GM12878 (cell line): Measurements from ENCODE around the gene BBS5. TPM values are rescaled to one million over a fixed set of nuclear protein-coding genes. Genes with fewer than 3 reads are reported as not detected.

Source experiments
- ATAC-seq: fragments of 200-7000 bp; cut with Tn5 transposase; 3 replicates; pipeline ENCODE4 v1.9.1; 2020; ENCODE audit warnings: mild to moderate bottlenecking, moderate library complexity
- BruUV-seq: library from RNA; stranded (reverse); fragments of 400-500 nt; replicated peaks from 2 replicates; lab custom pipeline; 2021; lab: Mats Ljungman, UMichigan
- CTCF ChIA-PET: fragments of 300-600 bp; sonication (Branson Sonifier 250); formaldehyde crosslinking; extraction: SDS; loops from one replicate; lab custom pipeline; 2021; ENCODE audit warnings: inconsistent platforms; lab: Yijun Ruan, JAX
- POLR2A ChIA-PET: fragments of 350-600 bp; formaldehyde crosslinking; extraction: SDS; loops from one replicate; lab custom pipeline; 2021; ENCODE audit warnings: inconsistent platforms; lab: Charles Lee
- RAD21 ChIA-PET: fragments of 300-600 bp; sonication (Branson Sonifier 250); formaldehyde crosslinking; loops from one replicate; lab custom pipeline; 2023; ENCODE audit warnings: antibody characterized with exemption; ENCODE audit not compliant: unreplicated experiment; lab: Charles Lee
- SMC1A ChIA-PET: fragments of 300-600 bp; sonication (Branson Sonifier 250); formaldehyde crosslinking; loops from one replicate; lab custom pipeline; 2023; ENCODE audit not compliant: unreplicated experiment, uncharacterized antibody; lab: Charles Lee
- DNase-seq: peaks from one replicate; pipeline ENCODE4 v3.0.0-alpha.2; 2011; ENCODE audit warnings: low read depth, low spot score
- FAIRE-seq: peaks from 3 replicates; lab custom pipeline; 2011; peaks lifted over from hg19 to GRCh38; lab: Jason Lieb, UNC
- H2AFZ ChIP-seq: 2 replicates; pipeline ENCODE4 v1.6.0; 2011; ENCODE audit warnings: low read depth, low read length, control low read depth; ENCODE audit not compliant: control insufficient read depth
- H3K27ac ChIP-seq: 2 replicates; pipeline ENCODE4 v1.5.1; 2011; ENCODE audit warnings: control low read depth; ENCODE audit not compliant: control insufficient read depth, insufficient read depth
- H3K27me3 ChIP-seq, 2 experiments: replicated peaks in 1 of 2; 2 replicates each; pipeline versions ENCODE4 v1.6.0 to v1.6.1; 2011; ENCODE audit warnings: low read length in 1 of 2; ENCODE audit not compliant: control insufficient read depth in 2 of 2, insufficient read depth in 2 of 2
- H3K36me3 ChIP-seq, 2 experiments: 2 replicates each; pipeline ENCODE4 v1.5.1; 2011; ENCODE audit warnings: low read length in 1 of 2; ENCODE audit not compliant: control insufficient read depth in 2 of 2, insufficient read depth in 2 of 2
- H3K4me1 ChIP-seq: 2 replicates; pipeline ENCODE4 v1.6.1; 2011; ENCODE audit warnings: mild to moderate bottlenecking, low read length, moderate library complexity, mixed read lengths; ENCODE audit not compliant: control insufficient read depth, insufficient read depth
- H3K4me2 ChIP-seq: 2 replicates; pipeline ENCODE4 v1.6.0; 2011; ENCODE audit warnings: control low read depth; ENCODE audit not compliant: control insufficient read depth, insufficient read depth
- H3K4me3 ChIP-seq: fragments of 200-600 bp; sonication (generic); 2 replicates; pipeline ENCODE4 v1.5.1; 2016
- H3K79me2 ChIP-seq: 2 replicates; pipeline ENCODE4 v1.6.0; 2011; ENCODE audit warnings: low read length; ENCODE audit not compliant: control insufficient read depth, insufficient read depth
- H3K9ac ChIP-seq: 2 replicates; pipeline ENCODE4 v1.8.0; 2011; ENCODE audit warnings: low read length, control low read depth, mixed read lengths; ENCODE audit not compliant: control insufficient read depth, insufficient read depth
- H3K9me3 ChIP-seq: replicated peaks from 3 replicates; pipeline ENCODE4 v1.5.1; 2011; ENCODE audit warnings: mild to moderate bottlenecking, low read length; ENCODE audit not compliant: control insufficient read depth, insufficient read depth
- H4K20me1 ChIP-seq: 2 replicates; pipeline ENCODE4 v1.6.0; 2011; ENCODE audit not compliant: control insufficient read depth, insufficient read depth
- BCL11A ChIP-seq: IDR thresholded peaks from 2 replicates; pipeline ENCODE4 v1.6.1; 2011; ENCODE audit warnings: low read depth, low read length
- BRCA1 ChIP-seq: IDR thresholded peaks from 2 replicates; pipeline ENCODE4 v1.6.1; 2011; ENCODE audit warnings: low read depth, low read length, improper control_type of control experiment
- EP300 ChIP-seq, 2 experiments: fragments of 150-350 bp in 1 of 2; IDR thresholded peaks; 2 replicates each; pipeline ENCODE4 v1.6.1; 2011 to 2012; ENCODE audit warnings: low read depth in 2 of 2, low read length in 2 of 2, borderline replicate concordance in 1 of 2, improper control_type of control experiment in 1 of 2, inconsistent platforms in 1 of 2; ENCODE audit not compliant: control insufficient read depth in 1 of 2
- MYC ChIP-seq: IDR thresholded peaks from 2 replicates; pipeline ENCODE4 v1.6.1; 2011; ENCODE audit warnings: mild to moderate bottlenecking, low read length, moderate library complexity, inconsistent platforms; ENCODE audit not compliant: insufficient read depth, insufficient replicate concordance, insufficient read length, severe bottlenecking
- NFYA ChIP-seq: IDR thresholded peaks from 2 replicates; pipeline ENCODE4 v1.6.1; 2011; ENCODE audit warnings: low read depth, mild to moderate bottlenecking, low read length, improper control_type of control experiment, borderline replicate concordance
- NR2C1 ChIP-seq: fragments of 450-650 bp; IDR thresholded peaks from 2 replicates; pipeline ENCODE4 v1.6.1; 2017; ENCODE audit warnings: antibody characterized with exemption, mild to moderate bottlenecking, moderate library complexity
- NR2F1 ChIP-seq: fragments of 450-650 bp; conservative IDR thresholded peaks from 2 replicates; pipeline ENCODE4 v1.6.1; 2017; ENCODE audit warnings: mild to moderate bottlenecking
- STAT1 ChIP-seq: fragments of 450-650 bp; conservative IDR thresholded peaks from 2 replicates; pipeline ENCODE4 v1.6.1; 2014; ENCODE audit warnings: antibody characterized with exemption, mild to moderate bottlenecking
- ZSCAN29 ChIP-seq: fragments of 450-650 bp; IDR thresholded peaks from 2 replicates; pipeline ENCODE4 v1.6.1; 2017; ENCODE audit warnings: mild to moderate bottlenecking, moderate library complexity
- WGBS: methylation state at CpG from one replicate; pipeline ENCODE4 v1.1.6; 2016; ENCODE audit warnings: low lambda C conversion rate; ENCODE audit not compliant: insufficient replicate concordance, insufficient coverage; ENCODE audit errors: missing lambda C conversion rate; 5-methylcytosine and 5-hydroxymethylcytosine counted together
- in situ Hi-C: fragments of 300-500 bp; cut with MboI; formaldehyde crosslinking; loops from 9 replicates; pipeline ENCODE4 v1.14.3; 2018; ENCODE audit warnings: mixed read lengths
- intact Hi-C: fragments of 100-400 bp; cut with micrococcal nuclease; formaldehyde crosslinking; loops from one replicate; pipeline ENCODE4 v1.14.2; 2022; ENCODE audit not compliant: unreplicated experiment
- polyA plus RNA-seq, 11 experiments: library from polyadenylated mRNA; depleted of rRNA in 4 of 11; unstranded in 6 of 11; stranded (reverse) in 5 of 11; fragments of >200 nt; fragmentation: Nextera tagmentation in 4 of 11; fragmentation: Illumina TruSeq in 1 of 11; extraction: Ambion mirVana in 4 of 11; extraction: Trizol in 1 of 11; gene quantifications; 1 replicate in 1 of 11; 2 replicates in 10 of 11; pipeline versions ENCODE4 v1.2.1 to v1.2.3, GENCODE V29; 2011 to 2016; ENCODE audit warnings: inconsistent platforms in 2 of 11, missing spikeins in 2 of 11, low read depth in 1 of 11
- total RNA-seq, 4 experiments: library from RNA; depleted of rRNA in 3 of 4; stranded (reverse); fragments of >200 nt in 3 of 4; fragmentation: Illumina TruSeq in 1 of 4; extraction: Trizol in 1 of 4; gene quantifications; 2 replicates each; pipeline versions ENCODE4 v1.2.1 to v1.2.3, GENCODE V29; 2013 to 2021
- TF ChIP-seq, protein P1 (sequence below): IDR thresholded peaks from 2 replicates; pipeline ENCODE4 v1.6.1; 2012; ENCODE audit warnings: low read depth, low read length, improper control_type of control experiment
- TF ChIP-seq, protein P2 (sequence below): fragments of 450-650 bp; IDR thresholded peaks from 2 replicates; pipeline ENCODE4 v1.6.1; 2017; ENCODE audit warnings: low read depth, mild to moderate bottlenecking, moderate library complexity
- TF ChIP-seq, protein P3 (sequence below): fragments of 150-350 bp; IDR thresholded peaks from 2 replicates; pipeline ENCODE4 v1.6.1; 2014; ENCODE audit warnings: mild to moderate bottlenecking, low read depth, low read length

BBS5 gene
- total and polyA plus RNA-seq, 10 of the 15 experiments (the other 5 are each of a cell fraction or from before 2014, with no cell fraction given): 0.56 to 3.4 (median 1.6) TPM

DNA sequence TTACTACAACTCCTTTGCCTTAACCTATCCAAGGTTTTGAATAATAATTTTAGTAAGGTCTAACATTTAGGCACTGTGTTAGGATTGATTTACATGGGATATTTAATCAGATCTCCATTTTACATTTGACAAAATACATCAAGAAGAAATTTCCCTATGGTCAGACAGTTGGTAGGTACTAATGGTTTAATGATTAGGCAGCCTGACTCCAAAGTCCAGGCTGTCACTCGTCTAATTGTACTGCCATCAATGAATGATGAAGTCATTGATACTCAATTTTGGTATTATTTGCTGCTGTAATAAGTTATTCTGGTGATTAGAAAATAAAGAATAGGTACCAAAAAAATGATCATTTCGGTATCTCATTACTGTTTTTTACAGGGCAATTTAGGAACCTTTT is 14.1 kb downstream of the BBS5 start:
- Histone ChIP-seq H2AFZ (no peak overlapping the region), H3K4me1 (no peaks in the 10 kb centered on the region), H3K27me3 (no peaks in the 10 kb centered on the region), H3K9ac (no peak overlapping the region), H3K79me2 (no peaks in the 10 kb centered on the region), H3K4me2 (no peak overlapping the region), H3K36me3 (no peaks in the 10 kb centered on the region), H3K27ac (no peak overlapping the region), H3K4me3 (no peak overlapping the region), H4K20me1 (no peaks in the 10 kb centered on the region), H3K9me3 (no peaks in the 10 kb centered on the region)
- RAD21 ChIA-PET: no interaction called here
- CTCF ChIA-PET: interaction anchor here (1.2 to 2.6 kb wide), 2 partner anchors 12 to 14 kb away, joined by 4 to 7 read pairs; partner anchors contain the start of gene BBS5
- SMC1A ChIA-PET: interaction anchor here (1.4 kb wide), 1 partner anchor 35 kb away, joined by 3 read pairs; no protein-coding TSS in a partner anchor
- FAIRE-seq (no peak), DNase-seq (no peak), ATAC-seq (no peak)
- BruUV-seq: no TSS peak
- in situ Hi-C loops (no loop called here), intact Hi-C loops (no loop called here)
- POLR2A ChIA-PET: no interaction called here
- 98% methylated on average over 2 of the region's 2 CpGs for WGBS
- TF ChIP-seq NR2F1: no peak
- no peak for TF ChIP-seq ZSCAN29
- no peak for TF ChIP-seq NR2C1
- TF ChIP-seq EP300 (IDR thresholded peaks at IDR 0.05; ENCODE audit: borderline replicate concordance in 1 of 2, control insufficient read depth in 1 of 2, low read depth in 2 of 2, low read length in 2 of 2): no peak
- TF ChIP-seq STAT1: no peak
- TF ChIP-seq, protein P1, sequence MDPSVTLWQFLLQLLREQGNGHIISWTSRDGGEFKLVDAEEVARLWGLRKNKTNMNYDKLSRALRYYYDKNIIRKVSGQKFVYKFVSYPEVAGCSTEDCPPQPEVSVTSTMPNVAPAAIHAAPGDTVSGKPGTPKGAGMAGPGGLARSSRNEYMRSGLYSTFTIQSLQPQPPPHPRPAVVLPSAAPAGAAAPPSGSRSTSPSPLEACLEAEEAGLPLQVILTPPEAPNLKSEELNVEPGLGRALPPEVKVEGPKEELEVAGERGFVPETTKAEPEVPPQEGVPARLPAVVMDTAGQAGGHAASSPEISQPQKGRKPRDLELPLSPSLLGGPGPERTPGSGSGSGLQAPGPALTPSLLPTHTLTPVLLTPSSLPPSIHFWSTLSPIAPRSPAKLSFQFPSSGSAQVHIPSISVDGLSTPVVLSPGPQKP: no peak
- no peak for TF ChIP-seq MYC
- TF ChIP-seq, protein P2, sequence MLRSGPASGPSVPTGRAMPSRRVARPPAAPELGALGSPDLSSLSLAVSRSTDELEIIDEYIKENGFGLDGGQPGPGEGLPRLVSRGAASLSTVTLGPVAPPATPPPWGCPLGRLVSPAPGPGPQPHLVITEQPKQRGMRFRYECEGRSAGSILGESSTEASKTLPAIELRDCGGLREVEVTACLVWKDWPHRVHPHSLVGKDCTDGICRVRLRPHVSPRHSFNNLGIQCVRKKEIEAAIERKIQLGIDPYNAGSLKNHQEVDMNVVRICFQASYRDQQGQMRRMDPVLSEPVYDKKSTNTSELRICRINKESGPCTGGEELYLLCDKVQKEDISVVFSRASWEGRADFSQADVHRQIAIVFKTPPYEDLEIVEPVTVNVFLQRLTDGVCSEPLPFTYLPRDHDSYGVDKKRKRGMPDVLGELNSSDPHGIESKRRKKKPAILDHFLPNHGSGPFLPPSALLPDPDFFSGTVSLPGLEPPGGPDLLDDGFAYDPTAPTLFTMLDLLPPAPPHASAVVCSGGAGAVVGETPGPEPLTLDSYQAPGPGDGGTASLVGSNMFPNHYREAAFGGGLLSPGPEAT: no peak
- TF ChIP-seq BRCA1: no peak
- TF ChIP-seq, protein P3, sequence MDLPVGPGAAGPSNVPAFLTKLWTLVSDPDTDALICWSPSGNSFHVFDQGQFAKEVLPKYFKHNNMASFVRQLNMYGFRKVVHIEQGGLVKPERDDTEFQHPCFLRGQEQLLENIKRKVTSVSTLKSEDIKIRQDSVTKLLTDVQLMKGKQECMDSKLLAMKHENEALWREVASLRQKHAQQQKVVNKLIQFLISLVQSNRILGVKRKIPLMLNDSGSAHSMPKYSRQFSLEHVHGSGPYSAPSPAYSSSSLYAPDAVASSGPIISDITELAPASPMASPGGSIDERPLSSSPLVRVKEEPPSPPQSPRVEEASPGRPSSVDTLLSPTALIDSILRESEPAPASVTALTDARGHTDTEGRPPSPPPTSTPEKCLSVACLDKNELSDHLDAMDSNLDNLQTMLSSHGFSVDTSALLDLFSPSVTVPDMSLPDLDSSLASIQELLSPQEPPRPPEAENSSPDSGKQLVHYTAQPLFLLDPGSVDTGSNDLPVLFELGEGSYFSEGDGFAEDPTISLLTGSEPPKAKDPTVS: no peak
- no peak for TF ChIP-seq BCL11A
- no peak for TF ChIP-seq NFYA
